Thyroid gland (tissue), 4 donors: ENCODE measurements around the gene ITFG1. TPM values are rescaled to one million over a fixed set of nuclear protein-coding genes. Genes with fewer than 3 reads are reported as not detected.
"Not testable (repeated sequence)": the region's sequence is repeated elsewhere in the genome, so short reads cannot be mapped to it uniquely, and the experiment has no call there.

Source experiments
- DNase-seq, 2 donors: peaks; one replicate each; pipeline ENCODE4 v3.0.0-alpha.2; 2019
- H3K27ac ChIP-seq, 3 donors: fragments of 200-600 bp; sonication (generic); 1 replicate in 2 of 3; 2 replicates in 1 of 3; pipeline ENCODE4 v1.5.1; 2016 to 2019; ENCODE audit warnings: mild to moderate bottlenecking in 1 of 3, moderate library complexity in 1 of 3
- H3K27me3 ChIP-seq: fragments of 200-600 bp; sonication (generic); one replicate; pipeline ENCODE4 v1.5.1; 2019
- H3K36me3 ChIP-seq, 2 donors: fragments of 200-600 bp; sonication (generic); one replicate each; pipeline ENCODE4 v1.5.1; 2016 to 2019
- H3K4me1 ChIP-seq, 2 donors: fragments of 200-600 bp; sonication (generic); one replicate each; pipeline ENCODE4 v1.5.1; 2017 to 2019
- H3K4me3 ChIP-seq, 3 donors: fragments of 200-600 bp; sonication (generic); replicated peaks in 1 of 3; 1 replicate in 2 of 3; 2 replicates in 1 of 3; pipeline ENCODE4 v1.5.1; 2016; ENCODE audit warnings: mild to moderate bottlenecking in 1 of 3
- H3K9me3 ChIP-seq: fragments of 200-600 bp; sonication (generic); one replicate; pipeline ENCODE4 v1.5.1; 2017
- CTCF ChIP-seq, 6 experiments: fragments of 200-600 bp in 3 of 6; fragments of 450-650 bp in 3 of 6; sonication (generic) in 3 of 6; IDR thresholded peaks; one replicate each; pipeline ENCODE4 v1.5.1; 2016 to 2019; ENCODE audit warnings: antibody characterized with exemption in 6 of 6, mild to moderate bottlenecking in 2 of 6, inconsistent platforms in 1 of 6, moderate library complexity in 1 of 6
- POLR2A ChIP-seq, 2 donors: fragments of 450-650 bp; IDR thresholded peaks; one replicate each; pipeline ENCODE4 v1.6.1; 2017; ENCODE audit warnings: antibody characterized with exemption in 2 of 2, mild to moderate bottlenecking in 2 of 2, moderate library complexity in 1 of 2
- WGBS, 2 donors: methylation state at CpG; one replicate each; pipeline ENCODE4 v1.1.5; 2017; 5-methylcytosine and 5-hydroxymethylcytosine counted together
- intact Hi-C: fragments of 100-400 bp; cut with DNase I; formaldehyde crosslinking; loops from one replicate; pipeline ENCODE4 v1.15.1; 2023
- total RNA-seq, 4 donors: library from RNA; depleted of rRNA; stranded (reverse); fragments of >200 nt; gene quantifications; one replicate each; pipeline ENCODE4 v1.2.3, GENCODE V29; 2016

ITFG1 gene
- total RNA-seq, 4 donors from 2014 or later: 64.8 to 75.6 (median 71.7) TPM

- no peak for DNase-seq
- intact Hi-C loops: no loop called here
- no peaks in the 10 kb centered on the region for H3K4me1 ChIP-seq
- no peaks in the 10 kb centered on the region for H3K27me3 ChIP-seq
- TF ChIP-seq CTCF (IDR thresholded peaks at IDR 0.05): no peak
- TF ChIP-seq POLR2A (IDR thresholded peaks at IDR 0.05): no peak
- H3K9me3 ChIP-seq: no peaks in the 10 kb centered on the region
- peaks cover 9 to 12% of the 10 kb centered on the region in 2 donors for H3K36me3 ChIP-seq
- H3K27ac ChIP-seq: no peak overlapping the region
- H3K4me3 ChIP-seq: no peak overlapping the region
- WGBS, 2 donors: 94 to 97% methylated on average over 3 of the region's 3 CpGs
Measured at GRCh38 chr16:47446431-47446830, 14.4 kb downstream of the ITFG1 start.

GRCh38 chr16:47442884-47443283 lies 18.0 kb downstream of the ITFG1 start:
- H3K27ac ChIP-seq, H3K9me3 ChIP-seq, DNase-seq, intact Hi-C loops, H3K36me3 ChIP-seq, H3K27me3 ChIP-seq, H3K4me1 ChIP-seq, H3K4me3 ChIP-seq: not testable (repeated sequence)

GRCh38 chr16:47440066-47440465 lies 20.8 kb downstream of the ITFG1 start:
- H3K4me3 ChIP-seq, DNase-seq, H3K4me1 ChIP-seq, H3K27ac ChIP-seq, H3K9me3 ChIP-seq, H3K27me3 ChIP-seq, H3K36me3 ChIP-seq, intact Hi-C loops: not testable (repeated sequence)
- 88 to 93% methylated on average over 3 of the region's 3 CpGs for WGBS, 2 donors

GRCh38 chr16:47434274-47434673 lies 26.6 kb downstream of the ITFG1 start:
- H3K4me3 ChIP-seq, H3K27ac ChIP-seq, H3K36me3 ChIP-seq, H3K4me1 ChIP-seq, DNase-seq, H3K27me3 ChIP-seq, H3K9me3 ChIP-seq, intact Hi-C loops: not testable (repeated sequence)
- 89 to 95% methylated on average over 2 of the region's 2 CpGs for WGBS, 2 donors

- Histone ChIP-seq H3K4me1 (no peaks in the 10 kb centered on the region), H3K4me3 (no peak overlapping the region), H3K9me3 (no peaks in the 10 kb centered on the region), H3K27me3 (no peaks in the 10 kb centered on the region), H3K36me3 (no peaks in the 10 kb centered on the region), H3K27ac (no peak overlapping the region)
- TF ChIP-seq CTCF (IDR thresholded peaks at IDR 0.05) (no peak), POLR2A (IDR thresholded peaks at IDR 0.05) (no peak)
- intact Hi-C loops: no loop called here
- no peak for DNase-seq
- 88 to 96% methylated on average over 3 of the region's 3 CpGs for WGBS, 2 donors
Measured at GRCh38 chr16:47431960-47432359, 28.9 kb downstream of the ITFG1 start.

- H3K4me1 ChIP-seq: no peaks in the 10 kb centered on the region
- H3K9me3 ChIP-seq: no peaks in the 10 kb centered on the region
- no peak overlapping the region for H3K27ac ChIP-seq
- H3K36me3 ChIP-seq: peaks cover 13 to 14% of the 10 kb centered on the region in 2 donors
- intact Hi-C loops: no loop called here
- TF ChIP-seq CTCF (IDR thresholded peaks at IDR 0.05): no peak
- no peak for TF ChIP-seq POLR2A (IDR thresholded peaks at IDR 0.05)
- 98 to 100% methylated on average over 1 of the region's 1 CpG for WGBS, 2 donors
- H3K27me3 ChIP-seq: no peaks in the 10 kb centered on the region
- DNase-seq: no peak
- no peak overlapping the region for H3K4me3 ChIP-seq
Measured at GRCh38 chr16:47426806-47427205, 34.1 kb downstream of the ITFG1 start.

DNA sequence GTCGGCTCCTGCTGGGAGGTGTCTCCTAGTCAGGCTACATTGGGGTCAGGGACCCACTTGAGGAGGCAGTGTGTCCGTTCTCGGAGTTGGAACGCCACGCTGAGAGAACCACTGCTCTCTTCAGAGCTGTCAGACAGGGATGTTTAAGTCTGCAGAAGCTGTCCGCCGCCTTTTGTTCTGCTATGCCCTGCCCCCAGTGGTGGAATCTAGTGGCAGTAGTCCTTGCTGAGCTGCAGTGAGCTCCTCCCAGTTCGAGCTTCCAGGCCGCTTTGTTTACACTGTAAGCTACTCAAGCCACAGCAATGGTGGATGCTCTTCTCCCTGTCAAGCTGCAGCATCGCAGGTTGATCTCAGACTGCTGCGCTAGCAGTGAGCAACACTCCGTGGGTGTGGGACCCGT lies 36.0 kb downstream of the ITFG1 start:
- intact Hi-C loops: no loop called here
- H3K4me1 ChIP-seq: no peaks in the 10 kb centered on the region
- H3K4me3 ChIP-seq: no peak overlapping the region
- H3K36me3 ChIP-seq: peaks cover 13 to 14% of the 10 kb centered on the region in 2 donors
- no peaks in the 10 kb centered on the region for H3K27me3 ChIP-seq
- DNase-seq: no peak
- TF ChIP-seq POLR2A (IDR thresholded peaks at IDR 0.05) (no peak), CTCF (IDR thresholded peaks at IDR 0.05) (no peak)
- no peak overlapping the region for H3K27ac ChIP-seq
- WGBS, 2 donors: 80 to 85% methylated on average over 9 to 12 of the region's 13 CpGs
- H3K9me3 ChIP-seq: no peaks in the 10 kb centered on the region
